Peyer's patch (tissue), 4 donors: ENCODE measurements around the gene LSM3.

Experiments used
- POLR2A ChIP-seq, 2 donors: fragments of 450-650 bp; IDR thresholded peaks; one replicate each; pipeline ENCODE4 v1.5.1; 2017; ENCODE audit warnings: antibody characterized with exemption in 2 of 2, mild to moderate bottlenecking in 2 of 2, moderate library complexity in 2 of 2
- TF ChIP-seq, protein P1 (sequence below), 6 experiments: fragments of 450-650 bp in 4 of 6; fragments of 200-600 bp in 2 of 6; sonication (generic) in 1 of 6; IDR thresholded peaks; one replicate each; pipeline ENCODE4 v1.5.1; 2017 to 2019; ENCODE audit warnings: antibody characterized with exemption in 6 of 6, mild to moderate bottlenecking in 3 of 6, moderate library complexity in 1 of 6

DNA sequence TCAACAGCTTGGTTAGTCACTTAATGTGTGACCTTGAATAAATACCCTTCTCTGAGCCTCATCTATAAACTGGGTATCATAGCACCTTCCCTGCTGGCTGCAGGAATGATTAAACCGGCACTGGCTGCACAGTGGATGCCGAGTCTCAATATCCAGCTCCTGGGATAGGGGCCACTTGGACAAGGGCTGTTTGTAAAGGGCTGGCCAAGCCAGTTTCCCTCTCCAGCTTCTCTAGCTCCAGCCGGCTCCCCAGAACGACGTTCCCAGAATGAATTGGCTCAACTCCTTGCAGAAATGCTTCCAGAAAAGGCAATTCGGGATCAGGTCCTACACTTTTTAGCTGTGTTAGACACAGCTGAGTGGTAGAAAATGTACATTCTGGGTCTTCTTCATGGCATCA is 58.8 kb downstream of the LSM3 start:
- no peak for TF ChIP-seq POLR2A (IDR thresholded peaks at IDR 0.05)
- TF ChIP-seq, protein P1, sequence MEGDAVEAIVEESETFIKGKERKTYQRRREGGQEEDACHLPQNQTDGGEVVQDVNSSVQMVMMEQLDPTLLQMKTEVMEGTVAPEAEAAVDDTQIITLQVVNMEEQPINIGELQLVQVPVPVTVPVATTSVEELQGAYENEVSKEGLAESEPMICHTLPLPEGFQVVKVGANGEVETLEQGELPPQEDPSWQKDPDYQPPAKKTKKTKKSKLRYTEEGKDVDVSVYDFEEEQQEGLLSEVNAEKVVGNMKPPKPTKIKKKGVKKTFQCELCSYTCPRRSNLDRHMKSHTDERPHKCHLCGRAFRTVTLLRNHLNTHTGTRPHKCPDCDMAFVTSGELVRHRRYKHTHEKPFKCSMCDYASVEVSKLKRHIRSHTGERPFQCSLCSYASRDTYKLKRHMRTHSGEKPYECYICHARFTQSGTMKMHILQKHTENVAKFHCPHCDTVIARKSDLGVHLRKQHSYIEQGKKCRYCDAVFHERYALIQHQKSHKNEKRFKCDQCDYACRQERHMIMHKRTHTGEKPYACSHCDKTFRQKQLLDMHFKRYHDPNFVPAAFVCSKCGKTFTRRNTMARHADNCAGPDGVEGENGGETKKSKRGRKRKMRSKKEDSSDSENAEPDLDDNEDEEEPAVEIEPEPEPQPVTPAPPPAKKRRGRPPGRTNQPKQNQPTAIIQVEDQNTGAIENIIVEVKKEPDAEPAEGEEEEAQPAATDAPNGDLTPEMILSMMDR (IDR thresholded peaks at IDR 0.05) = no peak
